GM19025 (cell line): ENCODE data around the gene PEAK1.
"Not testable (repeated sequence)": the region's sequence is repeated elsewhere in the genome, so short reads cannot be mapped to it uniquely, and the experiment has no call there.

Experiments used
- ATAC-seq: cut with Tn5 transposase; IDR thresholded peaks from one replicate; pipeline ENCODE4 v1.9.1; 2021; ENCODE audit warnings: mild to moderate bottlenecking, low read depth, moderate library complexity; ENCODE audit not compliant: unreplicated experiment

Gene PEAK1

DNA sequence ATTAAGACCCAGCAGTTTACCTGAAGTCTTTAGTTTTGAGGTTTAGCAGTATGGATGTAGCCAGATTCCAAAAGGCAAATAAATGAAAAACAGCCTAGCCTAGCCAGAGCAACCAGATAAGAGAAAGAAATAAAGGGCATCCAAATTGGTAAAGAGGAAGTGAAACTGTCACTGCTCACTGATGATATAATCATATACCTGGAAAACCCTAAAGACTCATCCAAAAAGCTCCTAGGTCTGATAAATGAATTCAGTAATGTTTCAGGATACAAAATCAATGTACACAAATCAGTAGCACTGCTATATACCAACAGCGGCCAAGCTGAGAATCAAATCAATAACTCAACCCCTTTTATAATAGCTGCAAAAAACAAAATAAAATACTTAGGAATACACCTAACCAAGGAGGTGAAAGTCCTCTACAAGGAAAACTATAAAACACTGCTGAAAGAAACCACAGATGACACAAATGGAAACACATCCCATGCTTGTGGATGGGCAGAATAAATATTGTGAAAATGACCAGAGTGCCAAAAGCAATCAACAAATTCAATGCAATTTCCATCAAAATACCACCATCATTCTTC is 13.6 kb downstream of the PEAK1 start:
- not testable (repeated sequence) for ATAC-seq

DNA sequence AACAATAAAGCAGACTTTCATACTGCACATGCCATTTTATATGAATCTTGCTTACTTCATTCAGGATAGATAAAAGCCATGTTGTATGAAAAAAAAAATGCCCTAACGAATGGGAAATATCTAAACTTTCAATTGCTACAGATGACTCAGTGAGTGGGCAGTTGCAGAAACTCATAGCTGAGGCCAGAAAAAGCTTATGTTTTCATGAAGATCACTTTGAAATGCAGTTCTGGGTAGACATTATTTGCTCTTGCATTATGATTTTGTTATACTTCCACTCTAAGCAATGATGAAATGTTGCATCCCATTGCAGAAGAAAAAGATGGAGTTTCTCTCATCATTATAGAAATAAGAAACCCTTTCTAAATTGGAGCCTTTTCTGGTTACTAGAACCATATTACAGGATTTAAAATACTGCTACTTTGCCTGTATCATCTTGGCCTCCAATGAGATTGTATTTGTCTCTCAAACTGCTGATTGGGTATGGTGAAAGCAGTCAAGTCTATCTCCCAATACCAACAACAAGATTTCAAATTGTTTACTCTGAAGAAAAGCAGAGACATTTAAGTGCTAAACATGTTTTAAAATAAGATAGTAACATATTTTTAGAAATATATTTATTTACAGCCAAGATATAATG is 17.0 kb downstream of the PEAK1 start:
- ATAC-seq = no peak

DNA sequence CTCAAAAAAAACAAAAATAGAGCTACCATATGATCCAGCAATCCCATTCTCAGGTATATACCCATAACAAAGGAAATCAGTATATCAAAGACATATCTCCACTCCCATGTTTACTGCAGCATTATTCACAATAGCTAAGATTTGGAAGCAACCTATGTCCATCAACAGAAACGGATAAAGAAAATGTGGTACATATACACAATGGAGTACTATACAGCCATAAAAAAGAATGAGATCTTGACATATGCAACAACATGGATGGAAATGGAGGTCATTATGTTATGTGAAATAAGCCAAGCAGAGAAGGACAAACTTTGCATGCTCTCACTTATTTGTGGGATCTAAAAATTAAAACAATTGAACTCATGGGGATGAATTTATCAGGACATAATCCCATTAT is 19.6 kb downstream of the PEAK1 start:
- no peak for ATAC-seq

DNA sequence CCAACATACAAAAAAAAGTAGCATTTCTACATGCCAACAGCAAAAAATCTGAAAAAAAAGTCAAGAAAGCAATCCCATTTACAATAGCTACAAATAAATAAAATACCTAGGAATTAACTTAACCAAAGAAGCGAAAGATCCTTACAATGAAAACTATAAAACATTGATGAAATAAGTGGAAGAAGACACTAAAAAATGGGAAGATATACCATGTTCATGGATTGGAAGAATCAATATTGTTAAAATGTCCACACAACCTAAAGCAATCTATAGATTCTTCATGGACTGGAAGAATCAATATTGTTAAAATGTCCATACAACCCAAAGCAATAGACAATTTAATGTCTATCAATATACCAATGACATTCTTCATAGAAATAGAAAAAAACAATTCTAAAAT is 21.0 kb downstream of the PEAK1 start:
- no peak for ATAC-seq

DNA sequence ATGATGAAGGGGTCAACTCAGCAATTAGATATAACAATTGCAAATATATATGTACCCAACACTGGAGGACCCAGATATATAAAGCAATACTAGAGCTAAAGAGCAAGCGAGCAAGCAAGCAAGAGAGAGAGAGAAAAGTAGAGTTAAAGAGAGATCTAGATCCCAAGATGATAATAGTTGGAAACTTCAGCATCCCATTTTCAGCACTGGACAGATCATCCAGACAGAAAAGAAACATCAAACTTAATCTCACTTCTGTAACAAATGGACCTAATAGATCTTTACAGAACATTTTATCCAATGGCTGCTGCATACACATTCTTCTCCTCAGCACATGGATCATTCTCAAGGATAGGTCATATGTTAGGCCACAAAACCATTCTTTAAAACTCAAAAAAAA is 23.2 kb downstream of the PEAK1 start:
- ATAC-seq = no peak

DNA sequence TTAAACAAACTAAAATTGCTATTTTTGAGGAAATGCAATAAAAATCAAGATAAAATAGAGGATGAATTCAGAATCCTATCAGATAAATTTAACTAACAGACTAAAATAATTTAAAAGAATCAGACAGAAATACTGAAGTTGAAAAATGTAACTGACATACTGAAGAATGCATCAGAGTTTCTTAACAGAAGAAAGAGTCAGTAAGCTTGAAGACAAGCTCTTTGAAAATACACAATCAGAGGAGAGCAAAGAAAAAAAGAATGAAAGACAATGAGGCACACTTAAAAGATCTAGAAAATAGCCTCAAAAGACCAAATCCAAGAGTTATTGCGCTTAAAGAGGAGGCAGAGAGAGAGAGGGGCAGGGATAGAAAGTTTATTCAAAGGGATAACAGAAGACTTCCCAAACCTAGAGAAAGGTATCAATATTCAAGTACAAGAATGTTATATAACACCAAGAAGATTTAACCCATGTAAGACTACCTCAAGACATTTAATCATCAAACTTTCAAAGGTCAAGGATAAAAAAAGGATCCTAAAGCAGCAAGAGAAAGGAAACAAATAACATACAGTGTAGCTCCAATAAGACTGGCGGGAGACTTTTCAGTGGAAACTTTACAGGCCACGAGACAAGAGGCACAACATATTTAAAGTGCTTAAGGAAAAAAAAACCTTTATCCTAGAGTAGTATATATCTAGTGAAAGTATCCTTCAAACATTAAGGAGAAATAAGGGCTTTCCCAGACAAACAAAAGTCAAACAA is 24.7 kb downstream of the PEAK1 start:
- no peak for ATAC-seq

DNA sequence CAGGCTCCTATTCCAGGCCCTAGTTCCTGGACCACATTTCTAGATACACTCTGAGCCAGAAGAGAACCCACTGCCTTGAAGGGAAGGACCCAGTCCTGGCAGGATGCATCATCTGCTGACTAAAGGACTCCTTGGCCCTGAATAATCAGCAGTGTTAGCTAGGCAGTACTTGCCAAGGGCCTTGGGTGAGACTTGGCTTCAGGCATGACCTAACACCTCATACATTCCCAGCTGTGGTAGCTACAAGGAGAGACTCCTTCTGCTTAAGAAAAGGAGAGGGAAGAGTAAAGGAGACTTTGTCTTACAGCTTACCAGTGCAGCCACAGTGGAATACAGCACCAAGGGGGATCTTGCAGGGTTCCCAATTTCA is 26.4 kb downstream of the PEAK1 start:
- ATAC-seq = no peak

DNA sequence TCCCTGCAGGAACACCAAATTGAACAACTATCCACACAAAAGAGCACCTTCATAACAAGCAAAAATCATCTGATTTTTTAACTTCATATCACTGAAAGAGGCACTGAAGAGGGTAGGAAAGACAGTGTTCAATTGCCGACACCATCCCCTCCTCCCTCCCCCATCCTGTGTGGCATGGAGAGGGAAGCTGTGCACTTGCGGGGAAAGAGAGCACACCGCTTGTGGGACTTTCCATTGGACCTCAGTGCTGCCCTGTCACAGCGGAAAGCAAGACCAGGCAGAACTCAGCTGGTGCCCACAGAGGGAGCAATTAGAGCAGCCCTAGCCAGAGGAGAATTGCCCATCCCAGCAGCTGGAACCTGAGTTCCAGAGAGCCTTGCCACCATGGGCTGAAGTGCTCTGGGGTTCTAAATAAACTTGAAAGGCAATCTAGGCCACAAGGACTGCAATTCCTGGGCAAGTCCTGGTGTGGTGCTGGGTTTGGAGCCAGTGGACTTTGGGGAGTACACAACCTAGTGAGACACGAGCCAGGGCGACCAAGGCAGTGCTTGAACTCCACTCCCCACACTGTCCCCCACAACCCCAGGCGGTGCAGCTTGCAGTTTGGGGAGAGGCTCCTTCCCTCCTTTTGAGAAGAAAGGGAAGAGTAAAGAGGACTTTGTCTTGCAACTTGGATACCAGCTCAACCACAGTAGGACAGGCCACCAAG is 27.0 kb downstream of the PEAK1 start:
- no peak for ATAC-seq

DNA sequence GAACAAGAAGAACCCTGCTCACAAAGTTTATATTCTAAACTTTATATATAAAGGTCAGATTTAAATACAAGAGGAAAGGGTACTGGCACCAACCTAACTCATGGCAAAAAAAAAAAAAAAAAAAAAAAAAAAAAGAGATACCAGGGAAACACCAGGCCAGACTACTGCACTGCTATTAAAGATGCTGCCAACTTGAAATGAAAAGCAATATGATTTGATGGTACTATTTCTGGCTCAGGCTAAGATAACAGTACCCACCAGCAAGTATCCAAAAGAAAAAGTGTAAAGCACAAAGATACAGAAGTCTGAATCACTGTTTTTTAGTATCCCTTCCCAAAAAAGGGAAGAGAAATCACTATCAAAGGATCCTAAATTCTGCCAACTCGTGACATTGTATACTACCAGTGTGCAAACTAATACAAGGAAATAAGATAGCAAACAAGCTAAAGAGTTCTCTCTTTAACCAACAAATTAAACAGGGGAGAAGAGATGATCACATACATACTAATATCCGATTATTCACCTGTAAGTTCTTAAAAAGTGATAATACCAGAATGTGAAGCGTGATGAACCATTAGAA is 28.4 kb downstream of the PEAK1 start:
- ATAC-seq = no peak

DNA sequence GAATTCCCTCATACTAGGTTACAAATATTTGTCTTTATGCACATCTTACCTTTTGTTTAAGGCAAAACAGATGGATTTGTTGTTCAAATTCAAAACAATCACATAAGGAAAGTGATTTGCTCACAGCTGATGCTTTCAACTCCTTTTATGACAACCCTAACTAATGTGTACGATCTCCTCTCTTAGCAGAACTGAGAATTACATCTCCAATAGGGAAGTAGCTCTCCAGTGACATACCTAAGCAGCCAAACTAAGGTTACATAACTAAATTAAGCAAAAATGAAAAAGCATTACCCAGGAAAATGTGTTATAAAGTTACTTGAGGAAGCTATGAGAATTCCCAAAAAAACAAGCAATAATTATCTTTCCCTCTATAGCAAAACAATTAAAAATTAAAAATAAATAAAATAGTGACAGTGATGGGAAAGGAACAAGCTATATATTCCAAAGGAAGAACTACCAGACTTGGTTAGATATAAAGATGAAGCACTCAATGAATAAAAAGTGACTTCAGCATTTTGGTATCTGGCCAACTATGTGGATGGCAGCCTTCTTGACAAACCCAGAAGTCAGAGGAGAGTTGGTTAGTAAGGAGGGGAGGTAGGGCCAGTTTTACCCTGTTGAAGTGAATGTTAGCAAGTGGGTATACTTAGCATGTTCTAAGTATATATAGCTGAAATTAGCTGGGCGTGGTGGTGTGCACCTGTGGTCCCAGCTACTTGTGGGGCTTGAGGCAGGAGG is 32.4 kb downstream of the PEAK1 start:
- no peak for ATAC-seq

DNA sequence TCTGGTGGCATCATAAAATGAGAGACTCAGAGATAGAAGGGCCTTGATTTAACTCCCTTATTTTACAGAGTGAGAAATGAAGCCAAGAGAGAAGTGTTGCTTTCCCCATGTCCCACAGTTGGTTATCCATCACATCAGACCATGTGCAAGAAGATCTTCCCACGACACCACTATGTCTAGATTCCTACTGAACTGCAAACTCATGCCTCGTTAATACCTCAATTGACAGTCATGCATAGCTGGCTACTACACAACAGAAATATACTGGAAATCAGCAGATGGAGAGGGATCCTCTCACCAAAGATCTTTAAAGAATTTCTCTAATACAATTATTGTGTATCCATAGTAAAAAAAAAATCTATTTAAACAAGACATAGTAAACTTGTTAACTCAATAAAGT is 33.3 kb downstream of the PEAK1 start:
- no peak for ATAC-seq

DNA sequence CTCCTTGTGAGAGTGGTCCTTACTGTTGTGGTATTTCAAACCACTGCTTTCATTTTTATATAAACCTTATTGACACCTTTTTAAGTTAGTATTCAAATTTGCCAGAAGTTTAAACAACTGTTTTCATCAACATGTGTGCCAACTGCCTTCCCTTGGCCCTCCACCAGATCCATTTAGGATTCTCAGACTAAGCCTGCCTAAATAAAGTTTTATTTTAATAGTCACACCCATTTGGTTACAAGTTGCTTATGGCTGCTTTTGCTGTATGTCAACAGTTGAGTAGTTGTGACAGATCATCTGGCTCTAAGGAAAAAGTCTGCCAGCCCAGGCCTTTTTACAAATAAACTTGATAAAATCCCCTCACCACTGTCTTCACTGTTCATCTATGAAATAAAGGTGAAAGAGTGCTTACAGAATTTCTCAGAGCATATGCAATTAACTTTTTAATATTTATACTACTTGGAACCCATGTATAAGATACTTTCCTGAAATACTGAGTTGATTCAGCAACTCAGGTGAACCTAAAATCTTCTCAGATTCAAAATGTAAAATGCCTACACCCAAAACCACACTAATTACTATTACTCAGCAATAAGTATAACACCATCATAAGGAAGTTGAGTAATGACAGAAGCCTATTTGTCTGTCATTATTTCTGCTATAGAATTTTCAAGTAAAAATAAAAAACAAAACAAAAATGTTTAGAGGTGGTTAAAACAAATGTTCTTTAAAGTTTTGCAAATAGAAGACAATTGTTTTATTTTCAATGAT is 35.1 kb downstream of the PEAK1 start:
- no peak for ATAC-seq

DNA sequence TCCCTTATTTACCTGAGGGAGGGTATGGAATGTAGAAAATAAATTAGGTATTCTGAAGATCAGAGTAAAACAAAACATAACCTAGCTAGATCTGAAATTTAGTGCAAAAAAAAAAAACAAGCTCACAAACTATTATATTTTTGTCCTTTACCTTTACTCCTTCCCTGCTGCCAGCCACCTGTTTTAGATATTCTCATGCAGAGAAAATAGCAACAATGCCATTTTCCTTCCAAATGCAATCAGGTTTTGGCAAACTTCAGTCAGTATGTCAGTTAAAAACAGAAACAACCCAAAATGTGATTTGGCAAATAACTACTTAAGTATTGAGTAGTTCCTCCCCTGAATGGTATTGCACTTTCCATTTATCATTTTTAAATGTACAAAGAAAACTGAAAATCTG is 35.8 kb downstream of the PEAK1 start:
- ATAC-seq = no peak

DNA sequence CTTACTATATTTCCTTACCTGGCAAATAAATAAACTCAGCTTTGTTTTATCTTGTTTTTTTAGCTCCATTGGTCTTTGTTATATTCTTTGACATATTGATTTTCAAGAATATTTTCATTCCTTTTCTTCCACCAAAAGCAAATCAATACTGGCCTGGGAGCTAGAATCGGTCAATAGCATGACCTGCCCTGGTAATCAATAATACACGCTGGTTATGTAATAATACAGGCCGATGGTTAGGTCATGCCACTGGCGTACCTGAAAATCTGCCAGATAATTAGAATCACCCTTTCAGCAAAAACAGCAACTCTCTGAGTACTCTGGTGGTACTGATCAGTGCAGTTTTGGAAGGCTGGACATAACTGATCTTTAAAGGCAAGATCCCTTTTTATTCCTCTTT is 39.9 kb downstream of the PEAK1 start:
- no peak for ATAC-seq

DNA sequence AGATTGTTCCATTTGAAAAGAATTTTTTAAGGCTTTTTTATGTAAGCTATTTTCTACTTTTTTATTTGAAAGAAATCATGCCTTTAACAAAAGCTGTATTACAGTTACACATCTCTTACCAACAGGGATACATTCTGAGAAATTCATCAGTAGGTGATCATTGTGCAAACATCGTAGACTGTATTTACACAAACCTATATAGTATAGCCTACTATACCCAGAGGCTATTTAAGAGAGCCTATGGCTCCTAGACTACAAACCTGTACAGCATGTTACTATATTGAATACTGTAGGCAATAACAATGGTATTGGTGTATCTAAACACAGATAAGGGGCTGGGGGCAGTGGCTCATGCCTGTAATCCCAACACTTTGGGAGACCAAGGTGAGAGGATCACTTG is 43.1 kb downstream of the PEAK1 start:
- ATAC-seq = no peak

DNA sequence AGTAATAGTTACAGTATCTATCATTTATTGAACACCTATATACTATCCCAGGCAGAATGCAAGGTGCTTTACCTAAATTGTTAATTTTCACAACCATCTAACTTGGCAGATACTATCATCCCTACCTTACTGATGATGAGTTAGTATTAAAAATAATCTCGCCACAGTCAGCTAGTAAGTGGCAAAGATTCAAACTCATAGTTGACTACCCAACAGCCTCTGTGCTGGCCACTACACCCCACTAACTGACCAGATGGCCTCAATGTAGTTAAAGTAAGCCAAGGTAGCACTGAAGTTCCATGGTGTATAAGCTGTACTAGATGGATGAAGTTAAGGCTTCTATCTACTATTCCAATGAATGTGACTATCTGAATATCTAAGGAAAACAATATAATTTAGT is 44.8 kb downstream of the PEAK1 start:
- no peak for ATAC-seq

DNA sequence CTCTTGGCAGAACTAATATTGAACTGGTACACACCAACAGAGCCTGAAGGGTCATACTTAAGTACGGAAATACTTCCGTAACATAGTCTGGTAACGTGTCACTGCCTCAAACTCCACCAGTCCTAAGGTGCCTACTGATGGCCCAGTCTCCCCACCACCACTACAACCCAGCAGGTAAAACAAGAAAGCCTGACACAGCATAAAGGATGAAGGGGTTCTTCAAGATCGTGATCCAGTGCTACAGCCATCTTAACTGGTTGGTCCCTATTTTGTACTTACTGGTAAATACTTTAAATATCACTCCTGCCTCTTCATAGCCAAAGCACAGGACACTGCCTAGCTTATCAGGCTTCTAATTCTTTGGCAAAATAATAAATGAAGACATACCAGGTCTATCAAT is 46.5 kb downstream of the PEAK1 start:
- no peak for ATAC-seq

DNA sequence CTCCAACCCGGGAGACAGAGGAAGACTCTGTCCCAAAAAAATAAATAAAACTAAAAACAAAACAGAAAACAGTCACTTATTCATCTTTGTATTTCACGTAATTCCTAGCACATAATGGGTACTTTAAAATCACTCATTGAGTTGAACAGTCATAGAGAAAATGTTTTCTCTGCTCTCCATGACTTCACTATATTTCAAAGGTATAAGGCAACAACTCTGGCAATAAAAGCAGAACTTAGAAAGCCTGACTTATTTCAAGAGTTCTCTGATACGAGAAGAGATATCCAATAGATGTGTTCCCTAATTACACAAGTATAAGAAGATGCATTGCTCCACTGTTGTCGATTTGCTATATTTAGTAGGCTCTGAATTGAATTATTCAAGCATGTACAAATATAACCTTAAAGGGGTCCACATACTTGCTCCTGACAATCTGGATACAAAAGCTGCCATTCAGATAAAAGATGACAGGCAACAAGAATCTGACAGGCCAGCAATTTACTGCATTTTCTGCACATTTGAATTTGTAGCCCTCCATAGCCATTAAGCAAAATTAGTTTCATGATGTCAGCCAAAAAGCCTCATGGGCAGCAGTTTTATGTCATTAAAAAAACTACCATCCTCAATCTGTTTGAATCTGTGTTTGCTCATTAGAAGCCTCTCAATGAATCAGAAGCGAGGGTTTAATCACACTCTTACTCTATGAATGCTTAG is 47.9 kb downstream of the PEAK1 start:
- no peak for ATAC-seq

DNA sequence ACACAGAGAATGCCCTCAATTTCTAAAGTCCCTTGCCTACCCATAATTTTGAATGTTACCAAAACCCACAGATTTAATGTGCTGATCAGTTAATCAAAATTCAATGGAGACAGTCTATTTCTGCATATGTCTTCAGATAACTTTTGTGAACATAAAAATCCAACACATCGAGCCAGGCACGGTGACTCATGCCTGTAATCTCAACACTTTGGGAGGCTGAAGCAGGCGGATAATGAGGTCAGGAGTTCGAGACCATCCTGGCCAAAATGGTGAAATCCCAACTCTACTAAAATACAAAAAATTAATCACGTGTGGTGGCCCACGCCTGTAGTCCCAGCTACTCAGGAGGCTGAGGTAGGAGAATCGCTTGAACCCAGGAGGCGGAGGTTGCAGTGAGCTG is 49.3 kb downstream of the PEAK1 start:
- ATAC-seq = no peak
